ENCODE data around the gene BDNF.

The BDNF gene

DNA sequence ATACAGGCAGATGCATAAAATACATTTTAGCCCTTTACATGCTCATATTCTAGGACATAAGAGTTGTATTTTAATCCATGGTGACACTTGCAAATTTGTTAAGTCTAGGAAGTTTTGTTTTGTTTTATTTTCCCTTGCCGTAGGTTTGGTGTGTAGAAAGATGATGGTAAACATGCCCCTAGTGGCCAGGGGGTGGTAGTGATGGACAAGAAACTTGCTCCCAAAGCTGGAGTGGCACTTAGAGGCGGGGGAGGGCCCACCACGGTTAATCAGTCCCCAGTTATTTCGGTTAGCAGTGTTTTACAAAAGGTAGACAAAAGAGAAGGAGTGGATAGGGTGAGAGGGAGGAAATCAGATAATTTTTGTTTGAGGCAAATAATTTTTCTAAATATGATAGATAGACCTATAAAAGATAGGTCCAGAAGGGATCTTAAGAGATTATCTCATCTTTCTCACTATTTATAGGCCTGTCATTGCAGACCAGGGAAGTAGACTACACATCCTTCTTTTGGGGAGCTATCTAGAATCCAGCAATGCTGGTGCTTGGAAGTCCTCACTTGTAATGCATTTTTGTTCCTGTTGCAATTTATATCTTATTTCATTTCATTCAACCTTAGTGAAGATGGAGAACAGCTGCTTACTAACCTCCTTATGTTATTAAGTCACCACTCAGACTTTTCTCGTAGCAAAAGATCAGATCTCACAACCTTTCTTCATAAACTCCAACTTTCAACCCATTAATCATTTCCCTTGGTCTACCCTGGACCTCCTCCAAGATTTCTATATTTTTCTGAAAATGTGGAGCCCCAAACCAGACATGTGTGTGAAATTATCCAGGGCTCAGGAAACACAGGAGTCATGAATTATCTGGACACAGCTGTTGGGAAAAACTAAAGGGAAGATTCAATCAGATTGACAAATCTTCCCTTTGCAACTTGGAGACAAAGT is 5.9 kb upstream of the BDNF start:
- DNase-seq (ENCODE audit: low spot score): no peak

DNA sequence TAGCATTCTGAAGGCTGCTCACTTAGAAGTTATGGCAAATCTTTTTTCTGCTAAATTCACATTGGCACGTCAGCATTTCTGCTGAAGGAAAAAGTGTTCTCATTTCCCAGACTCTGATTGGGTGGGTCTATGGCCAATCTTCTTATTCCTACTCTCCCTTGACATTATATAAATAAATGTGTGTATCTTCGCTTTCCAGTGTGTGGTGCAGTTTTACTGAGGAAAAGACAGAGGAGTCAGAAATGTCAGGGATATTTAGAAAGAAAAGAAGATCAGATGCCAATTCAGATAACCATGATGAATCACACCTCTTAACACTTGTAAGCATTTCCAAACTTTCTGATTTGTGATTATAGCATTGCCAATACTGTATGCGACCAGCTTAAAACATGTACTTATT is 3.2 kb upstream of the BDNF start:
- no peak for DNase-seq (ENCODE audit: low spot score)

DNA sequence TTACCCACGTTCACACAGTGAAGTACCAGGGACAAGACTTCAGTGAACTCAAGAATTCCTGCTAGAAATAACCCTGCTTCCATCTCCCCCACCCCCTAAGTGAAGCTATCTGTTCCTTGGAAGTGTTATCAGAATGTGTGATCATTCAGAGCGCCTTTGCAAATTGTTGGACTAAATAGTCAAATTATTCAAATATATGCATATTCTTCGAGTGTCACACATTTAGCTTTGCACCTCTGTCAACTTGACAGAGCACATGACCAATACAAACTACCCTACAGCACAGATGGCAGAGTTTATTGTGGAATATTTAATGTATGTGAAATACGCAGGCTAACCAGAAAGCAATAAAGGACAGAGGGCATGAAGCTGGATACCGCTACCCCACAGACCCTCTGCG is 2.6 kb upstream of the BDNF start:
- DNase-seq (ENCODE audit: low spot score): no peak

DNA sequence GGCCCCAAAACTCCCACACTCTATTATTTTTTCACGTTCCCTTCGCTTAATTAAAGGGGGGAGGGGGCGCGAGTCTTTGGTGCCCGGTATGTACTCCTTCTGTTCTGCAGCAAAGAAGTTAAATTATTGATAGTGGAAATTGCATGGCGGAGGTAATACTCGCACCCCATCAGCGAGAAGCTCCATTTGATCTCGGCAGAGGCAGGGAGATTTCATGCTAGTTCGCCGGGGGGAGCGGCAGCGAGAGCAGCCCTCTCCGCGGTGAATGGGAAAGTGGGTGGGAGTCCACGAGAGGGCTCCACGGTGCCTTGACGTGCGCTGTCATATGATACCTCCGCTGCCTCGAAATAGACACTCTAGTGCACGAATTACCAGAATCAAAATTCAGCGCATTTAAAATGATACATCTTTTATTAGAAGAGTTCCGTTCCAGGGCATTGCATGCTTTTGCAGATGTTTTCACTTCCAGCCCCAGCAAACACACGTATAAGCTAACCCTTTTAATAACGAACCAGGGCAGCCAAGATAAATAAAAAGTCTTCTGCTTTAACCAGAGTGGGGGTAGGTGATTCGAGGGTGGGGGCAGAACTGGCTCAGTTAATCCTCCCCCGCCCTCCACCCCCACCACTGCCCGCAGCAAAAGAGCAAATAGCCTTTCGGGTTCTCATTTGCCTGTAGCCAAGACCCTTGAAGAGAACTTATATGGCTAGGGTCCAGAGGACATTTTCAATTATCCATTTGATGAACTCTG is 1.3 kb upstream of the BDNF start:
- no peak for DNase-seq (ENCODE audit: low spot score)

DNA sequence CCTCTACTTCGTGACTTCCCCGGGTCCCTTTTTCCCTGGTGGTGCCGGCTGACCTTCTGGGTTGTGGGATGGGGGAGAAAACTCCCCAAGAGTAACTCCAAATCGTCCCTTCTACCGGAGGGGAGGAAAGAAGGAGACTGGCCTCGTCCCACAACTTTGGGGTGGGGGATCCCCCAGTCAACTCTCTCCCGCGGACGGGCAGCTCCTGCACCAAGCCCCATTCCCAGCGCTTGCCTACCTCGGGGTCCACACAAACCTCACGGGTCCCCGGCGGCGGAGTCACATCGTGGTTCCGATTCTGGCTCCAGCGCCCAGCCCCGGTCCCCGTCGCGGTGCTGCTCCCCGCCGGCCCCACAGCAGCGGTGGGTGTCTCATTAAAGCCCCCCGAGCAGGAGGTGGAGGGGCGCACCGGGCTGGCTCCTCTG is 317 bp downstream of the BDNF start:
- no peak for DNase-seq (ENCODE audit: low spot score)

DNA sequence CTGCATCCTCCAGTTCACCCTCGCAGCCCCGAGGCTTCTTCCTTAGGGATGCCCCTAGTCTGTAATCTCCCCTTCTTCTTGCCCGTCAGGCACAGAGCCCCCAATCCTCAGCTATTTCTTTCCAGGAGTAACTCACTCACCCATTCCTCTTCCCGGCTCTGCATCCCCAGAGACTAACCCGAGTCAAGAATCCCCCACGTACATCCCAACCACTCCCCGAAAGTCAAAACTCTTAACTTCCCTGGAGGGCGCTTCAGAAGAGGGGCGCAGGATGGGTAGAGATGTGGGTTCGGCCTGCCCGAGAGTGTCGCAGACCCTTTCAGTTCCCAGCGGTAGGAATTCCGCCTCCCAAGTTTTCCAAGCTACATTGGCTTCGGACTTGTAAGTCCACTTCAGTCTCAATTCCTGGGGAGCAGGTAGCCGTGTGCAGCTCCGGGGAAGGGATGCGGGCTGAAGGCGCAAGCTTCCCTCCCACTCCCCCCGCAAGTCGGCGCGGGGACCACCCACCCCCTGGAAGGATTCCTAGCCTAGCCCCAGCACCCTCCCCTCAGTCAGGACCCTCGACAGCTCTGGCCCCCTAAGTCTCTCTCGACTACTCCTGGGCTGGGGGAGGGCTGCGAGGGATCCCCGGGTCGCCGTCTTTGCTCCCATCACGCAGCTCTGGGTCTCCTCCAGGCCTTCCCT is 871 bp downstream of the BDNF start:
- DNase-seq (ENCODE audit: low spot score): no peak

DNA sequence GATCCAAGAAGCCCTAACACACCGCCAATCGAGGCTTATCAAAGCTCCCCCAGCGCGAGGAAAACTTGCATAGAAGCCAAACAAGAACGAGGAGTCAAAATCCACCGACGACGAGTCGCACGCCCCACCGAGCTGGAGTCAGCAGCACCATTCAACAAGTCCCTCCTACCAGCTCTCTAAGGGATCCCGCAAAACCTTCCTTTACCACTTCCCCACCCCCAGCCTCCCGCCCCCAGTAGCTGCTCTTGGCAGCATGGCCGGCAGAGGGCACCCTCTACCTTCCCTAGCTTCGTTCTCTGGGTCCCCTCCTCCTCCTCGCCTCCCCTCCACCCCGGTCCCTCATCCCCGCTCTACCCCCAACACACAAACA is 1.4 kb downstream of the BDNF start:
- DNase-seq (ENCODE audit: low spot score): peak; percentile 49

GRCh38 chr11:27697679-27698275 is 2.5 kb downstream of the BDNF start:
- no peak for DNase-seq (ENCODE audit: low spot score)

- no peak for DNase-seq (ENCODE audit: low spot score)
Observed at GRCh38 chr11:27696961-27697360, 3.3 kb downstream of the BDNF start.

GRCh38 chr11:27696115-27696514 is 4.1 kb downstream of the BDNF start:
- DNase-seq (ENCODE audit: low spot score): no peak

GRCh38 chr11:27694992-27695391 is 5.3 kb downstream of the BDNF start:
- DNase-seq (ENCODE audit: low spot score): no peak

DNA sequence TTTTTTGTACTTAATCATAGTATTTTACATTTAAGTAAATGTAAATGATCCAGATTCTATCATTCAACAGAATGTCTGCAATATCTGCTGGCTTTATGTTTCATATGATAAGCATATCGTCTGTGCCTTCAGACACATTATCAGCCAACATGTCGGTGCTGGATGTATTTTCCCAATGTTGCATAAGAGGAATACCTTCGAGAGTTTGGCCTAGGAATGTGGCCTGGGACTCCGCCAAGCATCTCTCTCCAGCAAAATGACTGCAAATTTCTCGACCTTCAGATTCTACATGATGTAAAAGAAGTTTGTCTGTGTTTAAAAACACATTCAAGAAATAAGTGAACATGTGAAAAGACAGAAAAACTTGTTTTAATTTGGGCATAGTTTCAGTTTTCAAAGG is 6.9 kb downstream of the BDNF start:
- no peak for DNase-seq (ENCODE audit: low spot score)

- no peak for DNase-seq (ENCODE audit: low spot score)
Observed at GRCh38 chr11:27692781-27693180, 7.5 kb downstream of the BDNF start.

DNA sequence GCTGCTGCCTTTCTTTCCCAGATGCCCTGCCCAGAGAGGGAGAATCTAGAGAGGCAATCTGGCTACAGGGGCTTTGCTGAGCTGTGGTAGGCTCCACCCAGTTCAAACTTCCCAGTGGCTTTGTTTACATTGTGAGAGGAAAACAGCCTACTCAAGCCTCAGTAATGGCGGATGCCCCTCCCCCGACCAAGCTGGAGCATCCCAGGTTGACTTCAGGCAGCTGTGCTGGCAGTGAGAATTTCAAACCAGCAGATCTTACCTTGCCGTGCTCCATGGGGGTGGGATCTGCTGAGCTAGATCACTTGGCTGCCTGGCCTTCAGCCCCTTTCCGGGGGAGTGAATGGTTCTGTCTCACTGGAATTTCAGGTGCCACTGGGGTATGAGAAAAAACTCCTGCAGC is 12.2 kb downstream of the BDNF start:
- no peak for DNase-seq (ENCODE audit: low spot score)

DNA sequence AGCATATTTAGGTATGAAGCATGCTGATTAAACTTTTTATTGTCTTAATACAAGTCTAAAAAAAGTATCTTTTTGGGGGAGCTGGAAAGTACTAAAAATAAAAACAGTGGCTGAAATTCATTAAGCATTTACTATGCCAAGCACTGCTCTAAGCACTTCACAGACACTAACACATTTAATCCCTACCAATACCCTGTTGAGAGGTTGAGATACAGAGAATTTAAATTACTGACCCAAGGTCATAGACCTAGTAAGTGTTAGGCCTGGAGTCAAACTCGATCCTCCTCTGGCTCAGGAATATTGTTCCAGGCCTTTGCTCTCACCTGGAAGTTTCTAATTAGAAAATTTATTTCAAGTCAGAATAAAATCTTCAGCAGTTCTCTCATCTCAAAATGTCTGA is 18.6 kb downstream of the BDNF start:
- no peak for DNase-seq (ENCODE audit: low spot score)

GRCh38 chr11:27679136-27680015 is 20.9 kb downstream of the BDNF start:
- DNase-seq (ENCODE audit: low spot score): no peak

GRCh38 chr11:27678242-27678641 is 22.0 kb downstream of the BDNF start:
- DNase-seq (ENCODE audit: low spot score): no peak

DNA sequence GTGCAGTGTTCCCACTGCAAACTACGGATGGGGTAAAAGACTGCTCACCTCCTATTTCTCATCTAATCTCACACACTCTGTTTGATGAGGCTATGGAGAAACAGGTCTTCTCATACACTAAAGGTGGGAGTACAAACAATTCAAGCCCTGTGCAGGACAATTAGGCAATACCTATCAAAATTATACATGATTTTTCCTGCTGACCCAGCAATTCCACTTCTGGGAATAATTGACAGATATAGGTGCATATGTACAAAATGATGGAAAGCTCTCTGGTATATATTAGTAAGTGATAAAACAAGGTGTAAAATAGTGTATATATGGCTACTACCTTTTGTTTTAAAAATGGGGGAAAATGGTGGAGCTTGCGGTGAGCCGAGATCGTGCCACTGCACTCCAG is 23.1 kb downstream of the BDNF start:
- no peak for DNase-seq (ENCODE audit: low spot score)

- DNase-seq (ENCODE audit: low spot score): no peak
Observed at GRCh38 chr11:27673979-27674663, 26.1 kb downstream of the BDNF start.

GRCh38 chr11:27672836-27673464 is 27.3 kb downstream of the BDNF start:
- DNase-seq (ENCODE audit: low spot score): no peak

Data from putamen (tissue), 1 donor.